Hematopoietic multipotent progenitor cell (in vitro differentiated cells): Measurements from ENCODE around the gene MPPED1. TPM values are rescaled to one million over a fixed set of nuclear protein-coding genes. Genes with fewer than 3 reads are reported as not detected.

Source experiments
- DNase-seq, 3 donors: peaks; one replicate each; pipeline ENCODE4 v3.0.0-alpha.2; 2011 to 2015; ENCODE audit warnings: low read depth in 2 of 3, low spot score in 2 of 3
- total RNA-seq: library from RNA; depleted of rRNA; stranded (reverse); fragments of >200 nt; gene quantifications from one replicate; pipeline ENCODE4 v1.2.3, GENCODE V29; 2012

Gene MPPED1
- total RNA-seq, 1 donor, result under 0.01 TPM

DNA sequence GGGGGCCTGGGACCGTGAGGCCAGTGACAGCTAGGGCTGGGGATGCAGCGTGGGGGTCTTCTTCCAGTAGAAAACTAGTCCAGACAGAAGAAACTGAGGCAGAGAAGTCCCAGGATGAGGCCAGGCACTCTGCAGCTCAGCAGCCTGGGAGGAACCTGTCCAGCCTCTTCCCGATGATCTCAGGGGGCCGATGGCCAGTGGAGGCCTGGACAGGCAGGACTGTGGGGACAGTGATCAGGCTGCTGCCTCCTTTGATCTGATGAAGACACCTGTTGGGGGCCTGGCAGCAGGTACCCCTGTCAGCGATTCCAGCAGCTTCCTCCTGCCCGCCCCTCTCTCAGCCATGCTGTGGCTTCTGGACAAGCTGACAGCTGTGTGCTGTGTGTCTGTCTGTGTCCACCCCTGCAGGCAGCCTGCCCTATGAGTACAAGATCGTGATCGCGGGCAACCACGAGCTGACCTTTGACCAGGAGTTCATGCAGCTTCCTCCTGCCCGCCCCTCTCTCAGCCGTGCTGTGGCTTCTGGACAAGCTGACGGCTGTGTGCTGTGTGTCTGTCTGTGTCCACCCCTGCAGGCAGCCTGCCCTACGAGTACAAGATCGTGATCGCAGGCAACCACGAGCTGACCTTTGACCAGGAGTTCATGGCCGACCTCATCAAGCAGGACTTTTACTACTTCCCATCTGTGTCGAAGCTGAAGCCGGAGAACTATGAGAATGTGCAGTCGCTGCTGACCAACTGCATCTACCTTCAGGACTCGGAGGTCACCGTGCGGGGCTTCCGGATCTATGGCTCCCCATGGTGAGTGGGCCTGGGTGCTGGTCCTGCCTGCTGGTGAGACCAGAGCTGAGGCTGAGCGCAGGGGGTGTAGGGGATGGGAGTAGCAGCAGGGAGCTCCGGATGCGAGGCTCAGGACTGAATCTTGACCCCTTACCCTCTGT is 62.6 kb downstream of the MPPED1 start:
- DNase-seq, result no peak

DNA sequence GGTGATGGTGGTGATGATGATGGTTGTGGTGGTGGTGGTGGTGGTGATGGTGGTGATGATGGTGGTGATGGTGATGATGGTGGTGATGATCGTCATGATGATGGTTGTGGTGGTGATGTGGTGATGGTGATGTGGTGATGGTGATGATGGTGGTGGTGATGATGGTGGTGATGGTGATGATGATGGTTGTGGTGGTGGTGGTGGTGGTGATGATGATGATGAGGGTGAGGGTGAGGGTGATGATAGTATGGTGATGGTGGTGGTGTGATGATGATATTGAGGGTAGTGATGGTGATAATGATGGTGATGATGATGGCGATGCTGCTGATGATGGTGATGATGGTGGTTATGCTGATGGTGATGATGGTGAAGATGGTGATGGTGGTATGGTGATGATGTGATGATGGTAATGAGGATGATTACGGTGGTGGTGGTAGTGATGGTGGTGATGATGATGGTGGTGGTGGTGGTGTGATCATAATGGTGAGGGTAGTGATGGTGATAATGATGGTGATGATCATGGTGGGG is 63.8 kb downstream of the MPPED1 start:
- DNase-seq, result no peak

DNA sequence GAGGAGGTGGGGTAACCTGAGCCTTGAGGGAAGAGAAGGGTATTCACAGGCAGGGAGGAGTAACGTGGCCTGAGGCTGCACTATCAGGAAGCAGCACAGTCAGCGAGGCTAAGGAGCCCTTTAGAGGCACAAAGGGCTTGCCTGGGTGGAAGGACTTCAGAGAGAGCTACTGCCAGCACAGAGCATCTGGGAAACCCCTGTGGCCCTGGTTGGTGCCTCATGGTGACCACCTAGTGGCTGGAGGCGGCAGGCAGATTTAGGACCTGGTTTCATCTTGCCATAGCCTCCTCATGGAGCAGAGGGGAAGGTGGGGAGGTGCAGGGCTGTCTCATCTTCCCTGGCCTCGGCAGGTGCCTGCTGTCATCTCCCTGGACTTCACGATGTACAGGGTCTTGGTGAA is 64.5 kb downstream of the MPPED1 start:
- DNase-seq, result no peak

DNA sequence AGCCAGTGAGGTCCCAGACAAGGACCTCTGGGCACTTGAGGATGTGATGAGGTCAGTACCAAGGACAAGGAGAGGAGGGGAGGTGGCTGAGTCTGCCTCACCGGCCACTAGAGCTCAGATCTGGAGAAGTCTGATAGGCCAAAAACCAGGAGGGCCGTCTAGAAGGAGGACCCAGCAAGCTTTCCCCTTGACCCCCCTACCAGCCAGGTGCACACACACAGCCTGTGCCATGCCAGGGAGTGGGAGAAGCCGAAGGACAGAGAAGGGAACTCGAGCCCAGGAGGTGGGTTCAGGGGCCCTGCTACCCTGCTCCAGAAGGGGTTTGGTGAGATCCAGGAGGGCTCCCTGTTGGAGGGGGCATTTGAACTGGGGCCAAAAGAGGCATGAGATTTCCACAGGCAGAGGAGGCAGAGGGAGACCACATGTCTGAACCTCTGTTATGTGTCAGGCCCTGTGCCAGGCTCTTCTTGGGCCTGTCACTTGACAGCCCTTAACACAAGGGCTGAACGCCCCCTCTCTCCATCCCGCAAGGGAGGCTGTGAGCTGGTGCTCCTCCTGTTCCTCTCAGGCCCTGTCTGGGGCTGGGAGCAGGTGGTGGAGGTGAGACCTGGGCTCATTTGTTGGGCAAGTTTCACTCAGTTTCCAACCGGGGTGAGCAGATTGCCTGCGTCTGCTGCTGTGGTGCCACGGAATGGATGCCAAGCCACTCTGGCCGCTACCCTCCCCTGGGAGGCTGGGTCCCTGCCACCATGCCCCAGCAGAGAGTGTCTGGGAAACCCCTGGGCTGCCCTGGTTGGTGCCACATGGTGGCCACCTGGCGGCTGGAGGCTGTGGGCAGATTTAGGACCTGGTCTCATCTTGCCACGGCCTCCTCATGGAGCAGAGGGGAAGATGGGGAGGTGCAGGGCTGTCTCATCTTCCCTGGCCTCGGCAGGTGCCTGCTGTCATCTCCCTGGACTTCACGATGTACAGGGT is 65.2 kb downstream of the MPPED1 start:
- DNase-seq, result no peak

DNA sequence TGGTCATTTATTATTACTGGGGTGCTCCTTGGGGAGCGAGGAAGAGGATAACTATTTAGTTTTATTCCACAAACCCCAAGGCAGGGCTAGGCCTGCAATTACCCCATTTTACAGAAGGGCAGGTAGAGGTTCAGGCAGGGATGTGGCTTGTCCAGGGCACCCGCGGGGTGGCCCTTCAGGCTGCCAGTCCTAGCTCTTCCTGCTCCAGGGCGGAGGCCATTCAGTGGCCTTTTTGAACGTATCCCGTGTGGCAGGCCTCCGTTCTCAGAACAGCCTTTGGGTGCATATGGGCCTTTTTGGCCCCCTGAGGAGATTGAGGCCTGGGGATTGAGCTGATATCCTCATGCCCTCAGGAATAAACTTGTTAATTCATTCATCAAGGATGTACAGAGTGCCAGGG is 66.2 kb downstream of the MPPED1 start:
- DNase-seq, result no peak

DNA sequence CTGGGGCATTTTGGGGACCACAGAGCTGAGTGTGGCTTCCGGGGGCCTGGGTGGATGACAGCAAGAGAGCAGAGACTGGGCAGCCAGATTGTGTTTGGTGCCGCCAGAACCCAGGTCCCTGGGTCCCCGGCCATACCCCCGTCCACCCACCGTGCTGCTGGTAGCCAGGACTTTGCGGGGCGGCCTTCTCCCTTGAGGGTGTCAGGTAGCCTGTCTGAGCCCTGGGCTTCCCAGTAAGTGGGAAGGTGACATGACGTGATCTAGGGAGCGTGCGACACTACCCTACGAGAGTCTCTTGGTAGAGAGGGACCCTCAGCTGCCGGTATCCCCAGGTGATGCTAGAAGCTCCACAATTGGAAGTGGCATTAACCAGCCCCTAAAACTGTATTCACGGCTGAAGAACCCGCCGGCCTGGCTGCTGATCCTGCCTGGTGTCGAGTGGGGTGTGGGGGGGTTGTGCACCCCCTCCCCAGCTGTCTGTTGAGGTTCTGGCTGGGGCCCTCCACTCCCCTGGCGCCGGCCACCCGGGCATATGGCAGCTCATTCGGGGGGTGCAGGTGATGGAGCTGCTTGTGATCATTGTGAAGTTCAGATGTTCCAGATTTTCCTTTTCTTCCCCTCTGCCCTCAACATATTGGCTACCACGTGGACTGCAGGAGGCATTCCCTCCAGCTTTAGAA is 66.9 kb downstream of the MPPED1 start:
- DNase-seq, result no peak

DNA sequence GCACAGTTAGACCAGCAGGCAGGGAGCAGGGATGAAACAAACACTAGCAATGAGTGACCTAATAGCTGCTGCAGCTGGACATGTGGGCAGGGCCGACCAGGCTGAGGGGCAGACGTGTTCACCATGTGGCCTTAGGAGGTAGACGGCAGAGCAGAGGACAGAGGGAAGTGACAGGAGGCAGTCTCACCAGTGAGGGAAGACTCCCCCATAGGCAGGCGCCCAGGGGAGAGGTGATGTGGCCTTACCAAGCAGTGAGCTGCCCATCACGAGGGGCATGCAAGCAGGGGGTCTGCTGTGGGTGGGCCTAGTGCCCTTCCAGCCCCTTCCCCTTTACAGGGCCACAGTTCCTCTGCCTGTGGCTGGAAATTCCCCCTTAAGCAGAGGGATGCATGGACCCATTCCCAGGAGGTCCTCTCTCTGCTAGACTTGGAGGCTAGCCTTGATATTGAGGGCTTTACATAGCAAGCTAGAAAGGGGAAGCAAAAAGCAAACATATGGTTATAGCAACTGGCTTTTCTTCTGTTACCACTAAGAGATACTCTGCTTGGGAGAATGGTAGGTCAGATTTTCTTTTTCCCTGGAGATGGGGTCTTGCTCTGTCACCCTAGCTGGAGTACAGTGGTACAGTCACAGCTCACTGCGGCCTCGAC is 67.6 kb downstream of the MPPED1 start:
- DNase-seq, result peak in 1 of 3 donors; percentile 13

DNA sequence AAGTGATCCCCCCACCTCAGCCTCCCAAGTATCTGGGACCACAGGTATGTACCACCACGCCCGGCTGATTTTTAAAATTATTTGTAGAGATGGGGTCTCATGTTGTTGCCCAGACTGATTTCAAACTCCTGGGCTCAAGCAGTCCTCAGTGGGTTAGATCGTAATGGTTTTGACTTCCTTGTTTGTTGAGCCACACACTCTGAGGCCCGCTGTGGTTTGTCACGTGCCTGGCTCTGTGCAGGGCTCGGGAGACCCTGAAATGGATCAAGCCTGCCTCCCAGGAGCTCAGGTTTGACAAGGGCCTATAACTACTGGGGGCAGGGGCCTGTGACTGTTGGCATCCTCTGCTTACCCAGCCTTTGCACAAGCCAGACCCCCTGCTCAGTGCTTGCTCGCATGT is 68.1 kb downstream of the MPPED1 start:
- DNase-seq, result peak in 2 of 3 donors; percentile 14 to 52

DNA sequence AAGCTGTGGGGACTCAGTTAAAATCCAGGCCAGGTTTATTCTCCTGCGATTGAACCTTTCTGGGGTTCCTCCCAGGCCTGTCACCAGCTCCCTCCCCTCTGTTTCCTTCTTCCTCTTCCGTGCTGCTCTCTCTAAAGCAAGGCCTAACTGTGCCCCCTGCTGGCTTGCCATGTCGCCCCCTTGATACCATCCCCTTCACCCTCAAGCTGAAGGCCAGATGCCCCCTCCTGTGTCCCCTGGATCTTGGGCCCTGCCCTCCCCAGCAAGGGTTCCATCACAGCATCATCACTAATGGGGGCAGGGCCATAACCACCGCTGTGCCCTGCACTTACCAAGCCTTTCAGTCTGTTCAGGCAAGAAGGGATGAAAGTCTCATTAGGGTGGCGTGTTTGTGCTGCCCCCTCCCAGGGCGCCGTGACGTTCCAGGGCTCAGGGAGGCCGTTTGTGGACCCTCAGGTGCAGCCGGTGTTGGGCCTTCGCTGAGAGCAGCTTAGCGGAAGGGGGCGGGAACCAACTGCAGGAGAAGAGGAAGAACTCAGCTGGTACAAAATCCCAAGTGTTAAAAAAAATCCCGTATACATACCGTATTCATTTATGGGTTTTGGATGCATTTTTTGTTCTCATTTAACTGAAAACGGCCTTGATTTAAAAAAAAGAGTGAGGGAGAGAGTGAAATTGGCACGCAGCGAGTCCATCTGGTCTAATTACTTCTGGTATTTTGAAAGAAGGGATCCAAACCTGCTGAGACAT is 69.9 kb downstream of the MPPED1 start:
- peak in 2 of 3 donors; percentile 67 to 79 for DNase-seq

DNA sequence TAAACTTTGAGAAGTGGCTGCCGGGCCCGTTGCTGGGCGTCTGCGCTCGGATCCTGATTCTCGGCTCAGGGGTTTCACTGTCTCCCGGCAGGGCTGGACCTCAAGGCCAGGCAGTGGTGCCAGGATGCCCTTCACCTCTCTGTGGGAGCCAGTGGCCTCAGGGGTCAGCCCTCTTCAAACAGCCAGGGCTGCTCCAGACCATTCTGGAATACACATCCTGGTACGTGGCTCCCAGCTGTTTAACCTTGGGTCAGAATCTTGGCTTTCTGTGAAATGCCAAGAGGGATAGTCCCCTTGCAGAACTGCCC is 70.5 kb downstream of the MPPED1 start:
- DNase-seq, result no peak

DNA sequence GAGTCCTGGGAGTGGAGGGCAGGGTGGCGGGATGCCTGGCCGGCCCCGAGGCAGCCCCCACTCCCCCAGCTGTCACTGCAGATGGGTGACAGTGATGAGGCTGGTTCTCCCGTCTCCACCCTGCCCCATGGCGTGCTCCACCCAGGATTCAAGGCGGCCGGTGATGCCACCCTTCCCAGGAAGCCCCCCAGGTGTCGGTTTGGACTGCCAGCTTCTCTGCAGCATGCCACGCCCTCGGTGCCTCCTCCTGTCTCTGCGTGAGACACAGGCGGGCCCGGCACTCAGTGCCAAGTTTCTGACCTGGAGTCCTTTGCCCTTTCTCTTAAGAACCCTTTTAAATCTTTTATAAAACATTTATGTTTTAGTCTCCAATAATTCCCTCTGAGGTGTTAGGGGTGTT is 71.5 kb downstream of the MPPED1 start:
- DNase-seq, result no peak

DNA sequence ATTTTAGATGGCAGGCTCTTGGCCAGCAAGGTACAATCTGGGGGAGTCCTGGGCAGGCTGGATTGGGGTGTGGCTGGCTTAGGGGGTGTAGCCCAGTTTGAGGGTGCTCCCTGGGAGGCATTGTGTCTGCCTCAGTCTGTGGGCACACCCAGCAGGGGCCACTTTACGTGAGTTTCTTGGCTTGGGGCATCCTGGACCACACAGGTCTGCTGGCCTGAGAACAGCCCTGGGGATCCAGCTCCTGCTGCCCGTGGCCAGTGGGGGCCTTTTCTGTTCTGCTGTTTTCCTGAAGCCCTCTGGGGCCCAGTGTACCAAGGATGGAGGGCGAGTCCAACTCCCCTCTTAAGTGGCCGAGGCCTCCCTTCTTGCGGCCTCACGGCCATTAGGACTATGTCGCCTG is 71.9 kb downstream of the MPPED1 start:
- DNase-seq, result no peak

DNA sequence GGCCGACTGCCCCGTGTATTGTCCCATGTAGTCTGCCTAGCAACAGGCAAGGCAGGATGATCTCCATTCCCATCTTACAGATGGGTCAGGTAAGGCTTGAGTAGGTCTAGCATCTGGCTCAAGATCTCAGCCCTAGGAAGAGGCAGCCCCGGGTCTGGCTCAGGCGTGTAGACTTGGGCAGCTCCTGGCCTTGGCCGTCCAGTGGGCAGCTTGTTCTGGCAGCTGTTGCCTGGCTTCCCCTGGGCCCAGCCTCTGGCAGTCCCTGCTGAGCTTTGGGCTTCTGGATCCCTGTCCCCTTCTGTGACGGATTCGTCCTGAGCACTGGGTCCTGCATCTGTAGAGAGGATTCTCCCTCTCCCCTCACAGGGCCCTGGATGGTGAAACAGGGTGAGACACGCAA is 72.4 kb downstream of the MPPED1 start:
- no peak for DNase-seq

DNA sequence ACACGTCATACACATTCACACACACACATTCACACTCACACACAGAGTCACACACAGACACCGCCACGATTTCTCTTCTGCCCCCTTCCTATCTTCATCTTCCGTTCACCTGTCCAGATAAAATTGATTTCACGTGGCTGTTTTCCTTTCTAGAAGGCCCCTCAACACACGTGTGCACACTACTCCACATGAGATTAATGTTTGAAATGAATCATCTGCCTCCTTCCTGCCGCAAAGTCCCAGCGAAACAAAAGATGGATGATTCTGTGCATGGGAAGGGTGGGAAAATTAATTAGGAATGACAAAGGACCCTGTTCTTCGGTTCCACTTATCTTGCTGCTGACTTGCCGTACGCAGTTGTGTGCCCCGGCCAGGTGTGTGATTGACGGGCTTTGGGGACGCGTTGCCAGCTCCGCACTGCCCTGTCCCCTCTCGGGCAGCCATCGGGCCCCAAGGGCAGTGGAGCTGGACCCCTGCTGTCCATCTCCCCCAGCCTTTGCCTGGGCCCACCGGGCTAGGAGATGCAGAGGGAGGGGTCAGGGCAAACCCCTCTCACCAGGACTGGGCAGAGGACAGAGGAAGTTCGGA is 73.8 kb downstream of the MPPED1 start:
- no peak for DNase-seq

DNA sequence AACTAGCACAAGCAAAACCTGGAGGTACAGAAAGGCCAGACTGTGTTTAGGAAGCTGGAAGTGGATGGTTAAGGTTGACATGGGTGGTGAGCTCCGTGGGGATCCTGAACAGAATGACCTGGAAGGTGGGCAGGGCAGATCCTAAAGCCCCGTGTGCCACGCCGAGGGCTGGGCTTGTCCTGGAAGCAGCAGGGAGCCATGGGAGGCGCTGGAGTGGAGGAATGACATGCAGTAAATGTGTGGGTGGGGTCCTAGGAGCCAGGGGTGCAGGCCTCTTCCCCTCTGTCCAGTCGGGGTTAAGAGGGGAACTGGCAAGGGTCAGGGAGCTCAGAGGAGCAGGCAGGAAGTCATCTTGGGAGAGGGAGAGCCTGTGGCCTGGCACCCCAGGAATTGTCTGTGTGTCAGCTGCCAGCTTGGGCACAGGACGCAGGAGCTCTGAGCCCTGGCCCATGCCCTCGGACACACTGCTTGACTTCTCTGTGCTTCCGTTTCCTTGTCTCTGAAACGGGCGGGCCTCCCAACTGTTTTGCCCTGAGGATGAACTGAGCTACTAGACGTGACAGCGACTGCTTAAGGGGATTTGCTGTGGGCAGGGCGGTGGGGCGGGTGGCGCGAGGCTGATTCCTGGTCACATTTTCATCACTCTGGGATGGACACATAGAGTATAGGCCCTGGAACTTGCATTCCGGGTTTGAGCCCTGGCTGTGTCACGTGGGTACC is 75.7 kb downstream of the MPPED1 start:
- DNase-seq, result no peak

DNA sequence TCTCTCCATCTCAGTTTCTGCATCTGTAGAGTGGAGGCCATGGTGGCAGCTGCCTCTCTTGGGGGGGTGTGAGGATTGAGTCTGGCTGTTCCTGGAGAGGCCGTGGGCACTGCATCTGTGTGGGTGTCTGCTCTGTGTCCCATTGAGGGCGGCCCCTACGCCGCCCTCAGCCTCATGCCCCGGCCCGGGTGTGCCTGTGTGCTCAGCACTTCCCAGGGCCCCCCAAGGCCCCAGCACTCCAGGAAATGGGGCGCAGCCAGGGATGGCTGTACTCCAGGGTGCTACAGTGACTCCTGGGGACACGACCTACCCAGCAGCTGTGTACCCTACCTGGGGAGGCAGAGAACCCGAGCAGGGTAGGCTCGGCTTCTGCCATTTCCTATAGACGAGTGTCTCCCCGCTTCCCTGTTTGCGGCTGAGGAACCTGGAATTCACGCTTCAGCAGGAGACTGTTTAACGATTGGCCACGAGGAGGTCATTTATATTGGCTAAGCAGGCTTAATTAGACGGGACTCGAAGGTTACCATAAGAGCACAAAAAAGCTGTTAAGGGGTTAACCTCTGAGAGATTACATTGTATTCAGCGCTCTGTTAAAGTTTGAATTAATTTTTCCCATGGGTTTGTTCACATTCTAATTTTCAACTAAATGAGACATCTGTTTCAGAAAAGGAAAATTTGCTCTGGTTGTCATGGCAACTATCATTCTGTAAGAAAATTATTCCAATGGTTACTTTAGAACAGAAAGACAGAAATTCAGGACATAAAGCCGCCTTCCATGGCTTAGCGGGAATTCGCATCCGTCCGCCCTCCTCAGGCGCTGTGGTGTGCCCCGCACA is 76.4 kb downstream of the MPPED1 start:
- DNase-seq, result no peak

DNA sequence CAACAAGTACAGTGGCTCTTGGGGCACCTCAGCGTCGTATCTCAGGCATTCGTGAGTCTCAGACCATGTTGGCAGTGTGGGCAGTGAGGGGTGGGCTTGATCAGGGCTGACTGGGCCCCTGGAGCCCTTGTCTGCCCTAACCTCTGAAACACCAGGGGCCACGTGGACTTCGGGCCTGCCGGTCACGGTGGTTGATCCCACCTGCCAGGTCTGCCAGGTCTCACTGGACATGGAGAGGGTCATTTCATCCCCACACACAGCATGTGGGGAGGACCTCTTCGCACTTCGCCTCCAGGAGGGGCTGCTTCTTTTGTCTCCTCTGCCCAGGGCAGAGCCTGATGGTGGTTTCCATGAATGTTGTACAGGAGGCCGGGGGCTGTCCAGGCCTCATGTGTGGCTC is 77.1 kb downstream of the MPPED1 start:
- DNase-seq, result no peak

DNA sequence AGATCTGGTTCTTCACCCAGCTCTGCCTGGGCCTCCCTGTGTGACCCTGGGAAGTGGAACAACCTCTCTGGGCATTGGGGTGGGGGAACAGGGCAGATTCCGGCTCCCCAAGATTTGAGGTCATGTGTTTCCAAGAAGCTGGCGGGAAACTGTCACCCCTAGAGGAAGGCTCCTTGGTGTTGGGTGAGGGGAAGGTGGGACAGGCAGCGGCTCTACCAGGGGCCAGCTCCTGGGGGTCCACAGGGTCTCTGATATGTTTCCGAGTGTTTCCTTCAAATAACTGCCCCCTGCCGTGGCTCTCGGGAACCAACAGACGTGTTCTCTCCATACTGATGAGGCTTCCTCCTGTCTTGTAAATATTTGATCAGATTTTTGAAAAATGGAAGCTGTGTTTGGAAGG is 78.5 kb downstream of the MPPED1 start:
- DNase-seq, result no peak
